Right lung (tissue), 10 donors: ENCODE data around the gene TMEM165. TPM values are rescaled to one million over a fixed set of nuclear protein-coding genes. Genes with fewer than 3 reads are reported as not detected.
A peak's percentile ranks its signal among the peaks of the same experiment; 100 is the strongest.
"Not testable (repeated sequence)": the region's sequence is repeated elsewhere in the genome, so short reads cannot be mapped to it uniquely, and the experiment has no call there.

Experiments used
- DNase-seq, 2 donors: peaks; one replicate each; pipeline ENCODE4 v3.0.0-alpha.2; 2013
- long read RNA-seq, 8 donors: transcript quantifications; one replicate each; lab custom pipeline, GENCODE V29; 2026
- polyA plus RNA-seq, 5 donors: library from polyadenylated mRNA; unstranded; fragments of 120-200 nt; gene quantifications; one replicate each; pipeline versions ENCODE4 v1.2.1 to v1.2.3, GENCODE V29; 2013; ENCODE audit warnings: inconsistent platforms in 1 of 5, low replicate concordance in 1 of 5; ENCODE audit not compliant: insufficient read length in 5 of 5, insufficient read depth in 1 of 5

Gene TMEM165, protein sequence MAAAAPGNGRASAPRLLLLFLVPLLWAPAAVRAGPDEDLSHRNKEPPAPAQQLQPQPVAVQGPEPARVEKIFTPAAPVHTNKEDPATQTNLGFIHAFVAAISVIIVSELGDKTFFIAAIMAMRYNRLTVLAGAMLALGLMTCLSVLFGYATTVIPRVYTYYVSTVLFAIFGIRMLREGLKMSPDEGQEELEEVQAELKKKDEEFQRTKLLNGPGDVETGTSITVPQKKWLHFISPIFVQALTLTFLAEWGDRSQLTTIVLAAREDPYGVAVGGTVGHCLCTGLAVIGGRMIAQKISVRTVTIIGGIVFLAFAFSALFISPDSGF
- 100 to 1,000 TPM in 1 of 5 donors, 10 to 100 TPM in 4; 77.0 to 109 (median 92.6) TPM for polyA plus RNA-seq
- long read RNA-seq, donor 1, transcript TMEM165-201 (6 exons, 1,928 nt), result major isoform, 36 of 97 reads
- long read RNA-seq, donor 1, partial matches to known transcripts, result 59 of 97 reads
- long read RNA-seq, donor 1, other reads (novel, unspliced or antisense), result 0 of 97 reads
- long read RNA-seq, donor 2, transcript TMEM165-201 (6 exons, 1,928 nt), result major isoform, 19 of 21 reads
- long read RNA-seq, donor 2, partial matches to known transcripts, result 0 of 21 reads
- long read RNA-seq, donor 2, other reads (novel, unspliced or antisense), result 0 of 21 reads
- long read RNA-seq, donor 3, transcript TMEM165-201 (6 exons, 1,928 nt), result major isoform, 26 of 27 reads
- long read RNA-seq, donor 3, partial matches to known transcripts, result 0 of 27 reads
- long read RNA-seq, donor 3, other reads (novel, unspliced or antisense), result 0 of 27 reads
- long read RNA-seq, donor 4, transcript TMEM165-201 (6 exons, 1,928 nt), result major isoform, 12 of 13 reads
- long read RNA-seq, donor 4, partial matches to known transcripts, result 0 of 13 reads
- long read RNA-seq, donor 4, other reads (novel, unspliced or antisense), result 0 of 13 reads
- long read RNA-seq, donor 5, transcript TMEM165-201 (6 exons, 1,928 nt), result major isoform, 29 of 46 reads
- long read RNA-seq, donor 5, partial matches to known transcripts, result 17 of 46 reads
- long read RNA-seq, donor 5, other reads (novel, unspliced or antisense), result 0 of 46 reads
- long read RNA-seq, donor 6, transcript TMEM165-201 (6 exons, 1,928 nt), result major isoform, 20 of 27 reads
- long read RNA-seq, donor 6, partial matches to known transcripts, result 5 of 27 reads
- long read RNA-seq, donor 6, other reads (novel, unspliced or antisense), result 0 of 27 reads
- long read RNA-seq, donor 7, transcript TMEM165-201 (6 exons, 1,928 nt), result major isoform, 31 of 32 reads
- long read RNA-seq, donor 7, partial matches to known transcripts, result 0 of 32 reads
- long read RNA-seq, donor 7, other reads (novel, unspliced or antisense), result 0 of 32 reads
- long read RNA-seq, donor 8, transcript TMEM165-201 (6 exons, 1,928 nt), result major isoform, 11 of 11 reads
- long read RNA-seq, donor 8, partial matches to known transcripts, result 0 of 11 reads
- long read RNA-seq, donor 8, other reads (novel, unspliced or antisense), result 0 of 11 reads

DNA sequence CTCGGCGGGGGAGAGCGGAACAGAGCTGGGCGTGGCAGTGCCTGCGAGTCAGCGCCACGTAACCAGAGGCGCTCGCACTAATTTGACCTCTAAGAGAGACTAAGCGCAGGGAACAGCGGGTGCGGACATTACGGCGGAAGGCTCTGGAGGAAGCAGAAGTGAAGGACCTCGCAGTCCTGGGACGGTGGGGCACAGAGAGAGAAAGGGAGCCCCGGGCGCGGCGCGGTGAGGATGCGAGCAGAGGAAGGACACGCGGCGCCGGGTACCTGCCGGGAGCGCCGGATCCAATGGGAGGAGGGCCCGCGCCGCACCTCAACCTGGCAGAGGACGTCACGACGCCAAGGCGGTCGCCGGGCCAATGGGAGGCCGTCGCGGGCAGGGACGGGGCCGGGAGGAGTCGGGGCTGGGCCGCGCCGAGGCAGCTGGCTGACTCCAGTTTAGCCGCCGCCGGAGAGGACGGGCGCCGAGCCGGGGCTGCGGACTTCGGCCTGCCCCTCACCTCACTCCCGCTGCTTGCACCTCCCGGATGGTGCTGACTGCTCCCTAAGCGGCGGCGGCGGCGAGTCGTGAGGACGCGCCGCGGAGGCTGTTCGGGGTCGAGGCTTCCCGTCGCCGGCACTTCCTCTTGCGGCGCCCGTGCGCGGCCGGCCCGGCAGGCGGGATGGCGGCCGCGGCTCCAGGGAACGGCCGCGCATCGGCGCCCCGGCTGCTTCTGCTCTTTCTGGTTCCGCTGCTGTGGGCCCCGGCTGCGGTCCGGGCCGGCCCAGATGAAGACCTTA, at the start of gene TMEM165:
Gene TMEM165, plus strand, starts transcription at position 429 of the 779 bp plus-strand sequence. Its CDS starts 233 bp downstream, at position 662.
- peak; percentile 87 to 90 for DNase-seq

- DNase-seq, result peak; percentile 84 to 88
These were observed 49.5 kb upstream of the TMEM165 start, which contains the start of gene SRD5A3 for GRCh38 chr4:55345980-55346850. SRD5A3 (plus strand) TSS chr4:55346242; CDS start chr4:55346337, 95 bp downstream.

DNA sequence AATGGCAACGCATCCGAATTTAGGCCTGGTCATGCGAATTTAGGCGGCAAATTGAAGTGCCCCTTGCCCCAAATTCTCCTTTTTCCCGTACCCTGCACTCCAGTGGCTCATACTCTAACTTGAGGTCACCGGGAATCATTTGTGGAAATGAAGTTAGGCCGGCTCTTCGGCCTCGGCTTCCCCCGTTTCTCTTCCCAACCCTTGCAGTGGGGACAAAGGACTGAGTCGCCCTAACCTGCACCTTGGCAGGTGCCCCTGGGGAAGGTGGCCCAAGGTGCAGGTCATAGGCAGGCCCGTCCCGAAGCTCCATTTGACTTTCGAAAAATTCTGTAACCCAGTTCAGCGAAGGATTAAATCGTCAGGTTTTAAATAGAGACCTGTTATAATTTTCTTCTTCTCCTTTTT, 48.9 kb upstream of the TMEM165 start:
- DNase-seq, result no peak

GRCh38 chr4:55347610-55348228, 48.0 kb upstream of the TMEM165 start:
- DNase-seq, result no peak

DNA sequence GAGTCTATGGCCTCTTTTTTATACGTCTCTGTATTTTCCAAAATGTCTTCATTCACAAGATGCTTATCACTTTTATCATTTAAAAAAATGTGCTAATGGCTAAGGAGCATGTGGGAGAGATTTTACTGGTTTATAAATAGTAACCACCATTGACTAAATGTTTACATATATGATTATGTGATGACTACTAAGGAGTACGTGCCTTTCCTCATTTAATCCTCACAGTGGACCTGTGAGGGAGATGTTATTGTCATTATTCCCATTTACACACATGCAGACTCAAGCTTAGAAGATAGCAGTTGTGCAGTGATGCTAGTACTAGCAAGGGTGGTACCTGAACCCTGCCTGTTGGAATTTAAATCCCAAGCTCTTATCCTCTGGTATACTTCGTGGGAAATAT, 47.3 kb upstream of the TMEM165 start:
- DNase-seq, result no peak

GRCh38 chr4:55350870-55351269, 44.9 kb upstream of the TMEM165 start:
- not testable (repeated sequence) for DNase-seq

GRCh38 chr4:55351824-55352223, 43.9 kb upstream of the TMEM165 start:
- DNase-seq, result no peak

DNA sequence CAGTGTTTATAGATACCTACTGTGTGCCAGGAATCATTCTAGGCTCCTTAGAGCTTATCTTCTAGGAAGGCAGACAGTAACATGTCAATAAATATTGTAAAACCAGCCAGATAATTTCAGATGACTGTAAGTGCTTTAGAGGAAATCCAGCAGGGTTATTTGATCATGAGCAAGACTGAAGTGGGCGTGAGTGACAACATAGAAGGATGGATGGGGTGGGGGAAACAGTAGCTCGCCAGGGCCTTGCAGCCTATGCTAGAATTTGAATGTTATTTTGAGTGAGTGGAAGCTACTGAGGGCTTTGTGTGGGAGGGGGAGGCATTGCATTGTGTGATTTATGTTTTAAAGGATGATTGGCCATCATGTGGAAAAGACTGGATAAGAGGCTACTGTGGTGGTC, 43.0 kb upstream of the TMEM165 start:
- DNase-seq, result no peak

- not testable (repeated sequence) for DNase-seq
These were observed 42.5 kb upstream of the TMEM165 start for GRCh38 chr4:55353228-55353747.

DNA sequence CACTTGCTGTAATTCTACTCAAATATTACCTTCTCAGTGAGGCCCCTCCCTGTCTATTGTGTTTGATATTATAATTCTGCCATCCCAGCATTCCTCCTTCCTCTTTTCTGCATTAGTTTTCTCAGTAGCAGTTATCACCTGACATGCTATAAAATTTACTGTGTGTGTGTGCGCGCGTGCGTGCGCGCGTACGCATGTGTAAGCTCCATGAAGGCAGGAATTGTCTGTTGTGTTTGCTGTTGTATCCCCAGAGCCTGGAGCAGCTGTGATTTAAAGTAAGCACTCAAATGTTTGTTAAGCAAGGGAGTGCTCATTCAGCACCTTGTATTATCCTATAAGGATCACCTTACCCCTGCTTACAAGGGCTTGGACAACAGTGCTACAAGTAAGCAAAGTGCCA, 41.1 kb upstream of the TMEM165 start:
- no peak for DNase-seq

DNA sequence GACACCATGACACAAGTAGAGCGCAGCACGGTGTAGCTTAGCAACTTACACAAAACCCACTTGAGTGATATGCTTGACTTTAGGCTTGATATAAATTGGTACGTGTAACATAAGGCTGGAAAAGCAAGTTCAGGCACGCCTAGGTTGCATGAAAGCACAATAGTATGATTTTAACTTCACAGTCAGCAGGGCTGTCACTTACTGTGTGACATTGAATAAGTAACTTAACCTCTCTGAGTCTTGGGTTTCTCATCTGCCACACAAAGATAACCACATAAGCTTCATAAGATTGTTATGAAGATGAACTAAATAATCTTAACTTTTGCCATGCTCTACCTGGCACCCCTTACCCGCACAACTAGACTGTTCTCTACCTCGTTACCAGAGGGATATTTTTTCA, 40.2 kb upstream of the TMEM165 start:
- DNase-seq, result no peak

- no peak for DNase-seq
These were observed 38.7 kb upstream of the TMEM165 start for GRCh38 chr4:55356991-55357461.

DNA sequence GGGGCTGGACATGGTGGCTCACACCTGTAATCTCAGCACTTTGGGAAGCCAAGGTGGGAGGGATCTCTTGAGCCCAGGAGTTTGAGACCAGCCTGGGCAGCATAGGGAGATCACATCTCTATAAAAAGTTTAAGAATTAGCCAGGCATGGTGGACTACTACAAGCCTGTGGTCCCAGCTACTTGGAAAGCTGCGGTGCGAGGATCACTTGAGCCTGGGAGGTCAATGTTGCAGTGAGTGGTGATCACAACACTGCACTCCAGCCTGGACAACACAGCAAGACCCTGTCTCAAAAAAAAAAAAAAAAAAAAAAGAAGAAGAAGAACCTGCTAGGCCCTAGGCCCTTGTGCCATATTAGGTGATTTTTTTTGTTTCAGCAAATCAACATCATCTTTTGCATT, 37.5 kb upstream of the TMEM165 start:
- DNase-seq, result no peak

DNA sequence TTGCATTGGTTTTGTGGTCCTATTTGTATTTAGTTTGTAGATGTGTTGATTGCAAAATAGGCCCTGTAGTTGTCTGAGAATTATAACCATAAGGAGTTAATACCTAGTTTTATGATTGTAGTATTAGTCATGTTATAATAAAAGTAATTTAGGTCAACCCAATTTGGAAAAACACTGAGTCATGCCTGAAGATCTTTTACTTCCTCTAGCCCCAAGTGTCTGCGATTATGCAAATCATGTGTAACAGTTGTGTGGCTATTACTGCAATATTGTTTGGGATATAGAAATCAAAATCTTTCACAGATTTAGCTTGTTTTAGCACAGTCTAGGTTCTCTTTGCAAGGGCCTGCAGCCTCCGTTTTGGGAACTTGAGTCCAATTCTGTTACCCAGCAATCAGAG, 37.1 kb upstream of the TMEM165 start:
- DNase-seq, result no peak

- no peak for DNase-seq
These were observed 36.3 kb upstream of the TMEM165 start for GRCh38 chr4:55359397-55359916.

DNA sequence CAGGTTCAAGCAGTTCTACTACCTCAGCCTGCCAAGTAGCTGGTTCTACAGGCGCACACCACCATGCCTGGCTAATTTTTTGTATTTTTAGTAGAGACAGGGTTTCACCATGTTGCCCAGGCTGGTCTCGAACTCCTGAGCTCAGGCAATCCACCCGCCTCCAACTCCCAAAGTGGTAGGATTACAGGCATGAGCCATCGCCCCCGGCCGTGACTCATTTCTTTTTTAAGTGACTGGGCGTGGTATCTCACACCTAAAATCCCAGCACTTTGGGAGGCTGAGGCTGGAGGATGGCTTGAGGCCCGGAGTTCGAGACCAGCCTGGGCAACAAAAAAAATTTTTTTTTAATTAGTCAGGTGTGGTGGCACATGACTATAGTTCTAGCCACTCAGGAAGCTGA, 32.8 kb upstream of the TMEM165 start:
- not testable (repeated sequence) for DNase-seq

DNA sequence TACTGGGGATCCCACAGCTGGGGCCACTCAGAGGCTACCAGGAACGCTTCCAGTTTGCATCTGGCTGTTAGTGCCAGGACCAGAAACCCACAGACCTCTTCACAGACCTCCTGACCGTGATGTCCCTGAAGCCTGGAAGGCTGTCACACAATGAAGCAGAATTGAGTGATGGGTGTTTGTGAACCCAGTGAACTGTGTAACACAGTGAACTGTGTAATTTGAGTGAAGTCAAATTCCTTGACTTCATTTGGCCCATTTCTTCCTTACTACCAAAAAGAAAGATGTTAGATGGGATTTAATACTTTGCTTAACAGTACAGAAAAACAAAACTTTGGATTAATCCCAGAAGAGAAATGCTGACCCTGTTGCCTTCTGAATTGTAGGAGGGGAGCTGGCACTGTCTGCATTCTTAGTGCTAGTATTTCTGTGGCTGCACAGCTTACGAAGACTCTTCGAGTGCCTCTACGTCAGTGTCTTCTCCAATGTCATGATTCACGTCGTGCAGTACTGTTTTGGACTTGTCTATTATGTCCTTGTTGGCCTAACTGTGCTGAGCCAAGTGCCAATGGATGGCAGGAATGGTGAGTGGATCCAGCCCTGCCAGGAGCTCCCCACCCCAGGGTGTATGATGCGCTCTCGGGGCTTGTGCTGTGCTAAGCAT, 31.9 kb upstream of the TMEM165 start:
- peak in 1 of 2 donors; percentile 21 for DNase-seq
